Keratinocyte (primary cell): ENCODE data around the gene IER2. TPM values are rescaled to one million over a fixed set of nuclear protein-coding genes. Genes with fewer than 3 reads are reported as not detected.

Experiments
- DNase-seq: peaks from one replicate; pipeline ENCODE4 v3.0.0-alpha.2; 2011; ENCODE audit warnings: low read depth, missing footprints, low spot score
- FAIRE-seq: peaks from 2 replicates; lab custom pipeline; 2011; peaks lifted over from hg19 to GRCh38; lab: Jason Lieb, UNC
- H2AFZ ChIP-seq: 2 replicates; pipeline ENCODE4 v1.6.0; 2012; ENCODE audit warnings: low read length, control low read depth, inconsistent platforms; ENCODE audit not compliant: control insufficient read depth
- H3K27ac ChIP-seq: 2 replicates; pipeline ENCODE4 v1.5.1; 2011; ENCODE audit warnings: low read length; ENCODE audit not compliant: control insufficient read depth, insufficient read depth
- H3K27me3 ChIP-seq: 3 replicates; pipeline ENCODE4 v1.6.0; 2011; ENCODE audit warnings: low read length; ENCODE audit not compliant: control insufficient read depth, insufficient read depth; ENCODE audit errors: extremely low read depth
- H3K36me3 ChIP-seq, 2 experiments: 2 replicates in 1 of 2; 3 replicates in 1 of 2; pipeline ENCODE4 v1.5.1; 2011; ENCODE audit warnings: low read length in 2 of 2, mild to moderate bottlenecking in 1 of 2; ENCODE audit not compliant: control insufficient read depth in 2 of 2, insufficient read depth in 2 of 2; ENCODE audit errors: extremely low read depth in 1 of 2
- H3K4me1 ChIP-seq: 3 replicates; pipeline ENCODE4 v1.5.1; 2011; ENCODE audit warnings: low read length; ENCODE audit not compliant: control insufficient read depth, insufficient read depth; ENCODE audit errors: extremely low read depth
- H3K4me2 ChIP-seq: 3 replicates; pipeline ENCODE4 v1.6.0; 2011; ENCODE audit warnings: low read depth, low read length; ENCODE audit not compliant: control insufficient read depth, insufficient read depth; ENCODE audit errors: extremely low read depth
- H3K4me3 ChIP-seq, 3 experiments: fragments of 200-600 bp in 1 of 3; sonication (generic) in 1 of 3; 2 replicates in 2 of 3; 3 replicates in 1 of 3; pipeline ENCODE4 v1.5.1; 2011 to 2016; ENCODE audit warnings: low read length in 3 of 3, mild to moderate bottlenecking in 3 of 3, control low read depth in 2 of 3, inconsistent platforms in 1 of 3, low read depth in 1 of 3, mixed read lengths in 1 of 3, mixed run types in 1 of 3, moderate library complexity in 1 of 3; ENCODE audit not compliant: control insufficient read depth in 2 of 3, insufficient read depth in 2 of 3; ENCODE audit errors: extremely low read depth in 1 of 3
- H3K79me2 ChIP-seq: 2 replicates; pipeline ENCODE4 v1.6.0; 2012; ENCODE audit warnings: low read length; ENCODE audit not compliant: control insufficient read depth, insufficient read depth
- H3K9ac ChIP-seq: 3 replicates; pipeline ENCODE4 v1.6.0; 2011; ENCODE audit warnings: low read length; ENCODE audit not compliant: control insufficient read depth, insufficient read depth; ENCODE audit errors: extremely low read depth
- H3K9me1 ChIP-seq: 3 replicates; pipeline ENCODE4 v1.6.0; 2011; ENCODE audit warnings: low read length; ENCODE audit not compliant: control insufficient read depth, insufficient read depth; ENCODE audit errors: extremely low read depth
- H3K9me3 ChIP-seq: 2 replicates; pipeline ENCODE4 v1.5.1; 2012; ENCODE audit warnings: low read depth, low read length; ENCODE audit not compliant: control insufficient read depth
- H4K20me1 ChIP-seq: 3 replicates; pipeline ENCODE4 v1.6.0; 2011; ENCODE audit warnings: low read length; ENCODE audit not compliant: control insufficient read depth, insufficient read depth; ENCODE audit errors: extremely low read depth
- CTCF ChIP-seq, 3 experiments: IDR thresholded peaks in 1 of 3; conservative IDR thresholded peaks in 1 of 3; optimal IDR thresholded peaks in 1 of 3; 2 replicates in 2 of 3; 3 replicates in 1 of 3; pipeline versions ENCODE3 to v1.5.1; 2011; ENCODE audit warnings: low read length in 3 of 3, mild to moderate bottlenecking in 3 of 3, moderate library complexity in 2 of 3, control low read depth in 1 of 3, inconsistent platforms in 1 of 3; ENCODE audit not compliant: insufficient read depth in 2 of 3; ENCODE audit errors: extremely low read depth in 1 of 3
- EZH2 ChIP-seq: IDR thresholded peaks from one replicate; pipeline ENCODE4 v1.6.1; 2012; ENCODE audit warnings: inconsistent platforms, mild to moderate bottlenecking, low read length, moderate library complexity
- dilution Hi-C: fragments of 300-500 bp; cut with MboI; formaldehyde crosslinking; loops from one replicate; pipeline ENCODE4 v1.7.0; 2020; ENCODE audit warnings: low sequenced_read_pairs; ENCODE audit not compliant: extremely low pct_ligation_motif_present
- polyA plus RNA-seq, 5 experiments: library from polyadenylated mRNA; depleted of rRNA in 3 of 5; stranded (reverse) in 3 of 5; stranded (forward) in 1 of 5; unstranded in 1 of 5; fragments of >200 nt; gene quantifications; 1 replicate in 1 of 5; 2 replicates in 3 of 5; 3 replicates in 1 of 5; pipeline versions ENCODE4 v1.2.1 to v1.2.3, GENCODE V29; 2011 to 2012; ENCODE audit warnings: missing spikeins in 2 of 5, low read depth in 1 of 5, low replicate concordance in 1 of 5

Gene IER2
- polyA plus RNA-seq, 1 donor (not counting 4 experiments of a cell fraction or from before 2014, with no cell fraction given): 14.4 TPM

DNA sequence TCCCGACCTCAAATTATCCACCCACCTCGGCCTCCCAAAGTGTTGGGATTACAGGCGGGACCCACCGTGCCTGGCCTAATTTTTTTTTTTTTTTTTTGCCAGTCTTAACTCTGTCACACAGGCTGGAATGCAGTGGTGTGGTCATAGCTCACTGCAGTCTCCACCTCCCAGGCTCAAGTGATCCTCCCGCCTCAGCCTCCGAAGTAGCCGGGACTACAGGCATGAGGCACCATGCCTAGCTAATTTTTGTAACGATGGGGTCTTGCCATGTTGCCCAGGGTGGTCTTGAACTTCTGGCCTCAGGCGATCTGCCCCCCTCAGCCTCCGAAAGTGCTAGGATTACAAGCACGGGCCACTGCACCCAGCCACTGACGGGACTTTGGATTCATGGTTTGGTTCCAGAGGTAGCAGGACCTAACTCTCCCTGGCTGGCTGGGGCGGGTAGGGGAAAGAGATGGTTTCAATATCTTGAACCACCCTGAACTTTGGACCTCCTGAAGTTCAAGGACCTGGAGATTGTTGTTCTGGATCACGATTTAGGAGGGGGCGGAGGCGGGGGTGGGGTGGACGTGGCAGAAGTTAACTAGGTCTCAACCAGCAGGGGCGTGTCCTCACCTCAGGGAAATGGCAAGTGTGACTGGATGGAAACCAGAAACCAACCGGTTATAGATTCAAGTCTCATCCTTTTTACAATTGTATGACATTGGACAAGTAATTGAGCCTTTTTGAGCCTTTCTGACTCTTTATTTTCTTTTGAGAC, 40.8 kb downstream of the IER2 start:
- no peak overlapping the region for H2AFZ ChIP-seq
- H3K27ac ChIP-seq: no peak overlapping the region
- H3K79me2 ChIP-seq: no peaks in the 10 kb centered on the region
- no peaks in the 10 kb centered on the region for H3K4me1 ChIP-seq
- no peaks in the 10 kb centered on the region for H3K27me3 ChIP-seq
- no peaks in the 10 kb centered on the region for H4K20me1 ChIP-seq
- no peaks in the 10 kb centered on the region for H3K9me3 ChIP-seq
- no peak for FAIRE-seq
- dilution Hi-C loops: no loop called here
- no peak overlapping the region for H3K4me2 ChIP-seq
- no peaks in the 10 kb centered on the region for H3K9me1 ChIP-seq
- H3K36me3 ChIP-seq: no peaks in the 10 kb centered on the region
- H3K4me3 ChIP-seq: no peak overlapping the region
- no peak for DNase-seq
- no peak overlapping the region for H3K9ac ChIP-seq
- TF ChIP-seq EZH2 (no peak), CTCF (optimal IDR thresholded peaks at IDR 0.05 in 1 of 3, IDR thresholded peaks at IDR 0.05 in 1 of 3, conservative IDR thresholded peaks at IDR 0.05 in 1 of 3; ENCODE audit: extremely low read depth in 1 of 3, insufficient read depth in 2 of 3, low read length in 3 of 3) (no peak)

DNA sequence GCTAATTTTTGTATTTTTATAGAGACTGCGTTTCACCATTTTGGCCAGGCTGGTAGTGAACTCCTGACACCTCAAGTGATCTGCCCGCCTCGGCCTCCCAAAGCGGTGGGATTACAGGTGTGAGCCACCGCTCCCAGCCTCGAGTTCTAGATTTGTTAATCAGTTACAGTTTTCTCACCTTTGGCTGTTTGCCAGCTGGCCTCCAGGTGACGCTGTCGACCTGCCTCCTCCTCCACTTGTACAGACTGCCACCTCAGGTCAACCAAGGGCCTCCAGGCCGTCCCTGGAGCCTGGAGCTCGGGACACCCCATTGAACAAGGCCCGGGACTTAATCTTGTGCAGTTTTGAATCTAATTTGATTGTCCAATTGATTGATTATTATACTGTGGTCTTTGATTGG, 45.5 kb downstream of the IER2 start:
- dilution Hi-C loops: no loop called here
- Histone ChIP-seq H4K20me1 (no peaks in the 10 kb centered on the region), H3K27ac (no peak overlapping the region), H3K9me3 (no peaks in the 10 kb centered on the region), H3K27me3 (no peaks in the 10 kb centered on the region), H3K36me3 (no peaks in the 10 kb centered on the region), H3K9me1 (no peaks in the 10 kb centered on the region), H2AFZ (no peak overlapping the region), H3K4me1 (no peaks in the 10 kb centered on the region), H3K9ac (no peak overlapping the region), H3K4me2 (no peak overlapping the region), H3K4me3 (no peak overlapping the region), H3K79me2 (no peaks in the 10 kb centered on the region)
- DNase-seq: no peak
- no peak for TF ChIP-seq EZH2
- no peak for TF ChIP-seq CTCF (optimal IDR thresholded peaks at IDR 0.05 in 1 of 3, IDR thresholded peaks at IDR 0.05 in 1 of 3, conservative IDR thresholded peaks at IDR 0.05 in 1 of 3; ENCODE audit: extremely low read depth in 1 of 3, insufficient read depth in 2 of 3, low read length in 3 of 3)
- no peak for FAIRE-seq
